DMS153 treated with DMSO at 0.1 percent for 48 hours (cell line): ENCODE results near the gene TIAM1.

Source experiments
- DNase-seq: peaks from one replicate; lab custom pipeline; 2025; ENCODE audit not compliant: unreplicated experiment; lab: John Stamatoyannopoulos, UW

The TIAM1 gene

DNA sequence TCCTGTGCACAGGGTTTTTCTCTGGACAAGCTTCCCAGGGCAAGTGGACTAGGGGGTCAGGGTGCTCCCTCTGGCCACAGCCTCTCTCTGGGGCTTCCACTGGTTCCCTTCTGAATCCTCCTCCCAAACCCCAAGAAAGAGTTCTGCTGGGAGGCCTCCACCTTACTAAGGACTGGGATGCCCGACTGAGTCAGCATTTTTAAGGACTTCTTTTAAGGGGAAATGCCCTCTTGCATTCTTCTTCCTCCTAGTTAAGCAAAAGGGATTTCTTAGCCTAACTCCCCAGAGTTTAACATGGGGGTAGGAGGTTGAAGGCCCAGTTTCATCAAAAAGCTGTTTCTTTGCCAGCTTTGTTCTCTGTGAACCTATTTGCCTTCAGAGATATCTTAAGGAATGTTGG lies 206.1 kb downstream of the TIAM1 start:
- DNase-seq: no peak

- DNase-seq: no peak
These were observed 207.2 kb downstream of the TIAM1 start for GRCh38 chr21:31136891-31137290.

- no peak for DNase-seq
These were observed 208.4 kb downstream of the TIAM1 start for GRCh38 chr21:31135531-31136184.

DNA sequence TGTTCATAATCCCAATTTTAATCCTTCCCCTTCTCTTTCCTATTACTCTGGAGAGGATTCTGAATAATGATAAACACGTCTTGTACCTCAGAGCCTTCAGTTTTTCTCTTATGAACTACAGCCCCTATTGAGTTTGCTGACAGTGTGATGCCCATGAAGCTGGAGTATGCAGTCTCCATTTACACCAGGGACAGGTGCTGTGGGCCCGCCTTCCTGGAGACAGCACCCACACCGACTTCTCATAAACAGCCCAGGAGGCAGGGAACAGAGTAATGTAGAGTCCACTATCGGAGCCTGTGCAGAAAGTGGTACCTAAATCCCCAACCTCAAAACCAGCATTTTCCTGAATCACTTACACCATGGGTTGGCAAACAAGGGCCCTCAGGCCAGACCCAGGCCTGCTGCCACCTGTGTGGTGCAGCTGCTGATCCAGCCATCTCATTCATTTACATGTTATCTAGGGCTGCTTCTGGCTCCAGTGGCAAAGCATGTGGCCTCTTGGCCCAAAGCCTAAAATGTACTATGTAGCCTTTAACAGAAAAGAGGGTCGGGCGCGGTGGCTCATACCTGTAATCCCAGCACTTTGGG lies 210.7 kb downstream of the TIAM1 start:
- DNase-seq: no peak

- no peak for DNase-seq
These were observed 211.4 kb downstream of the TIAM1 start for GRCh38 chr21:31132574-31133242.

DNA sequence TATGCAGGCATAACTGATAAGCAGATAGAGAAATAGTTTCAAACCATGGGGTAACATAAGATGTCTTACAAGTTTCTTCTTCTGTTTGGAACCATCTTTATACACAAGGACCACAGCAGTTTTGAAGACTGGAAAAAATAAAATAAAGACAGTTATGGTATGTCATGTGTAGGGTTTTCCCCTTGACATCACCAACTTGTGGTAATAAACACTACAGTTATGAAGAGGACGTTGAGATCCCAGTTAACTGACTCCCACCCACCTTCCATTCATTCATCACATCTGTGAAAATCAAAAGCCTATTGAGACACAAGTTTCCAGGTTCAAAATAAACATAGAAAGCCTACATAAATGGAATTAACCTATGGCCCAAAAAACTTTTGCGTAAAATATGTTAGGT lies 213.2 kb downstream of the TIAM1 start:
- no peak for DNase-seq

DNA sequence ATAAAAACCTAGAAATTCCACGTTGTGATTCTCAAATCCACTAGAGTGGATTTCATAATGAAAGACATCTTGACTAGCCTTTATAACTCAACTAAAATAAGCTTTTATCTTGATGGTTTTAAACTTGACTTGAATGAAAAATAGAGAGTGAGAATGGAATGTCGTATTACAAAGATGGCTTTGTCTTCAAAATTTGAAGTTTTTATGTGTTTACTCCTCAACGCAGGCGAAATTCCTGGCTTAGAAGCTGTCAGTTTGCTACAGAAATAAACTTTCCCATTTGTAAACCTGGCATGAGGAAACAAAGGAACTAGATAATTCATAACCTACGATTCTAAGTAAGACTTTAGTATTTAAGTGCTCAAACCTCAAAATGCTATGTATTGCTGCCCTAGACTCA lies 215.8 kb downstream of the TIAM1 start:
- no peak for DNase-seq

GRCh38 chr21:31124010-31124409 lies 220.1 kb downstream of the TIAM1 start:
- DNase-seq: no peak

- no peak for DNase-seq
These were observed 224.9 kb downstream of the TIAM1 start for GRCh38 chr21:31119199-31119598.

DNA sequence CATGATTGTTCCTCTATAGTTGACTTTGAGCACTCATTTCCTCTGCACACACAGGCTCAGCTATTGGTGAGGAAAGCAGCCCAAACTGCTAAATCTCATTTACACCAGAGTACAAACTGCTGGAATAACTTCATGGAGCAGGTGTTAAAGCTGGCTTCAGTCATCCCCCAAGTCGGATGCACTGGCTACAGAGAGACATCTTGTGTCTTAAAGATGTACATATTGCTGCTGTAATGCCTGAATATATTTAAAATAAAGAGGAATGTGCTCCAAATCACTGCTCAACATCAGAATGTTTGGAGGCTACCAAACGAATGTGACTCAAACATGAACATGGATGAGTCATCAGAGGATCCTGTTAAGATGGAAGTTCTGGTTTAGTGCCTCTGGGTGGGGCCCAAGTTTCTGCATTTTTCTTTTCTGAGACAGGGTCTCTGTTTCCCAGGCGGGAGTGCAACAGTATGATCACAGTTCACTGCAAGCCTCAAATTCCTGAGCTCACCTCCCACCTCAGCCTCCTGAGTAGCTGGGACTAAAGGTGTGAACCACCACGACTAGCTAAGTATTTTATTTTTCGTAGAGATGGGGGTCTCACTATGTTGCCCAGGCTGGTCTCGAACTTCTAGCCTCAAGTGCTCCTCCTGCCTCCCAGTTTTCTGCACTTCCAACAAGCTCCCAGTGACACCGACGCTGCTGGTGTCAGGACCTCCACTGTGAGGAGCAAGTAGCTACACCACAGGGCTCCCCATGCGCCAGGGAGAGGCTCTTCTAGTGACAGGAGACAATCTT lies 226.7 kb downstream of the TIAM1 start:
- no peak for DNase-seq

GRCh38 chr21:31115249-31115648 lies 228.8 kb downstream of the TIAM1 start:
- no peak for DNase-seq

DNA sequence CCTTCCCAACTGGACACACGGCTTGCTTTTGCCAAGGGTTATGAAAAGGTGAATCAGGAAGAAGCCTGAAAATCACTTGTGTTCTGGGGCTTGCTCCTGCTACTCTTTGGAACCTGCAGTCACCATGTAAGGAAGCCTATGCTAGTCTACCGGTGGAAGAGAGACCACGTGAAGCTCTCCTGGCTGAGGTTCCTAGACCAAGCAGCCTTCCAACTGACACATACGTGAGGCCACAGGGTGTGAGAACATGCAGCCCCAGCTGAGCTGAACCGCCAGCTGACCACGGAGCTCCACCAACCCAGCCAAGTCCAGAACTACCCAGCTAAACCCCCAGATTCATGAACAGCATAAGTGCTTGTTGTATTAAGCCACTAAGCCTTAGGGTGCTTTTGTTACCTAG lies 233.0 kb downstream of the TIAM1 start:
- no peak for DNase-seq

- no peak for DNase-seq
These were observed 233.6 kb downstream of the TIAM1 start for GRCh38 chr21:31110430-31110829.

GRCh38 chr21:31107871-31108270 lies 236.2 kb downstream of the TIAM1 start:
- no peak for DNase-seq

DNA sequence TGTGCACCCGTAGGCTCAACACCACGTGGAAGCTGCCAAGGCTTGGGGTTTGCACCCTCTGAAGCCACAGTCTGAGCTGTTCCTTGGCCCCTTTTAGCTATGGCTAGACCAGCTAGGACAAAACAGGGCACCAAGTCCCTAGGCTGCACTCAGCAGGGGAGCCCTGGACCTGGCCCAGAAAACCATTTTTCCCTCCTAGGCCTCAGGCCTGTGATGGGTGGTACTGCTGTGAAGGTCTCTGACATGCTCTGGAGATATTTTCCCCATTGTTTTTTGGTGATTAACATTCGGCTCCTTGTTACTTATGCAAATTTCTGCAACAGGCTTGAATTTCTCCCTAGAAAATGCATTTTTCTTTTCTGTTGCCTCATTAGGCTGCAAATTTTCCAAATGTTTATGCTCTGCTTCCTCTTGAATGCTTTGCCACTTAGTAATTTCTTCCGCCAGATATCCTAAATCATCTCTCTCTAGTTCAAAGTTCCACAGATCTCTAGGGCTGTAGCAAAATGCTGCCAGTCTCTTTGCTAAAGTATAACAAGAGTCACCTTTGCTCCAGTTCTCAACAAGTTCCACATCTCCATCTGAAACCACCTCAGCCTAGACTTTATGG lies 236.8 kb downstream of the TIAM1 start:
- no peak for DNase-seq

DNA sequence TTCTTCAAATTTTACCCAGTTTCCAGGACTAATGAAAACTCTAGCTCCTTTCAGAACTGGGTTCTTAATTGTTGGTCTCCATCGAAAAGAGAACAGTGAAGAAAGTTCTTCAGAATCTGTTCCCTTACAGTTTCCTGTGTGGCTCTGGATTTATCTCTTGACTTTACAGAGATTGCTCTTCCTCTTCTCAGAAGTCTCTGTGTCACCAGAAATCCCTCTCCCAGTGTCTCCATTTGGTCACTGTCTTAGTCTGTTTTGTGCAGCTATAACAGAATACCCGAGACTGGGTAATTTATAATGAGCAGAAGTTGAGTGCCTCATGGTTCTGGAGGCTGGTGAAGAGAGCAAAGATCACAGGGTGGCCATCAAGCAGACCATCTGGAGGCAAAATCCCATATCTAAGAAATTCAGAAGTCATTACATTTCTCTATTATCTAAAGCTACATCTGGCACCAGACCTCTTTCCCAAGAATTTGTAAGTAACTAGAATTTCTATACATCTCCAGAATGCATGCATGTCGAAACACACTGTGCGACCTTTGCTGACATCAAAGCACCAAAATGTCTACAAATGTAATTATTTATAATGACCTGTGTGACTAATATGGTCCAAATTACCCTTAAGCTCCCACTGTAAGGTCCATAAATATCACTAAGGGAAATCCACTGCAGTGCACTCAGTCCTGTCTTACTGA lies 240.3 kb downstream of the TIAM1 start:
- no peak for DNase-seq

DNA sequence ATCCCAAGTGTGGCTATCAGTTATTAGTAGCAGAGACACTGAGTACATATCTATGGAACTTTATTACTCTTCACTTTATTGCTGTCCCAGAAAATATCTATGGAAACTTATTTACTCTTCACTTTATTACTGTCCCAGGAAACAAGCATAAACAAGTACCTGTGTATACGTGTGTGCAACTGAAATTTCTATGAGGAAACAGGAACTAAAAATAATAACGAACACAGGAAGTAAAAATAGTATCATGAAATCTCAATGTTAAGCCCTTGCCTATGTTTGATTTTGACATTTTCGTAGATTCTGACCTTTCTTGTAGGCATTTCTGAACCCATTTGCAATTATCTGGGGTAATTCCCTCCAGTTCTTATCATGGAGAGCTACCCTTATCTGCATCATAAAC lies 240.9 kb downstream of the TIAM1 start:
- no peak for DNase-seq

- DNase-seq: no peak
These were observed 244.9 kb downstream of the TIAM1 start for GRCh38 chr21:31099122-31099521.

DNA sequence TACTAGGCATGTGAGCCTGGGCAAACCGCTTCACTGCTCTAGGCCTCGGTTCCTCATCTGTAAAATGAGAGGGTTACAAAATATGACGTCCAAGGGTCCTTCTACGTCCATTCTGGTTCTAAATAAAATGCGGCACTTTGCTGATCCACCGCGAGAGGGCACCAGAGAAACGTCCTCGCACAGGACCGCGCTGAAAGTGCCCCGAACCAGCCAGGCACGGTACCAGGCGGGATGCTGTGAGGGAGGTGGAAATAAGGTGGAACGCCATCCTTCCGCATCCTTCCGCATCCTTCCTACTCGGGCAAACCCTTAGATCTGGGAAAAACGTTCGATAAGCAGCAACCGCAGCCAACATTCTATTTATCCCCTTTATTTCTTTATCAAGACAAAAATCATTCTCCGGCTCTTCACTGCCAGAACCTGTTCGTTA lies 245.5 kb downstream of the TIAM1 start:
- DNase-seq: peak; percentile 5

- no peak for DNase-seq
These were observed 251.0 kb downstream of the TIAM1 start for GRCh38 chr21:31092832-31093625.
